ENCODE data around the gene MRPS16.

MRPS16 gene

GRCh38 chr10:73205081-73205480, 47.4 kb downstream of the MRPS16 start:
- in situ Hi-C loops (cut with MboI; ENCODE audit: low sequenced_read_pairs): no loop called here
